Fibroblast of lung (primary cell): ENCODE results near the gene GOLGA8B.

Experiments used
- CTCF ChIP-seq, 2 donors: IDR thresholded peaks in 1 of 2; conservative IDR thresholded peaks in 1 of 2; 1 replicate in 1 of 2; 2 replicates in 1 of 2; pipeline ENCODE4 v1.5.1; 2011 to 2012; ENCODE audit warnings: low read length in 2 of 2, control low read depth in 1 of 2, inconsistent platforms in 1 of 2, low read depth in 1 of 2, mild to moderate bottlenecking in 1 of 2
- EZH2 ChIP-seq: IDR thresholded peaks from 2 replicates; pipeline ENCODE4 v1.5.1; 2012; ENCODE audit warnings: low read length, control low read depth, mild to moderate bottlenecking; ENCODE audit errors: missing control alignments

- TF ChIP-seq CTCF (conservative IDR thresholded peaks at IDR 0.05 in 1 of 2, IDR thresholded peaks at IDR 0.05 in 1 of 2; ENCODE audit: low read depth in 1 of 2, low read length in 2 of 2) = no peak
- TF ChIP-seq EZH2 = no peak
Observed at GRCh38 chr15:34597316-34597715, 13.9 kb upstream of the GOLGA8B start.
